Dermis microvascular lymphatic vessel endothelial cell (primary cell): ENCODE measurements around the gene RASSF4. TPM values are rescaled to one million over a fixed set of nuclear protein-coding genes. Genes with fewer than 3 reads are reported as not detected.
A peak's percentile ranks its signal among the peaks of the same experiment; 100 is the strongest.

Source experiments
- DNase-seq, 2 donors: peaks; one replicate each; pipeline versions ENCODE4 v3.0.0 to v3.0.0-alpha.2; 2010; ENCODE audit warnings: low read depth in 2 of 2
- total RNA-seq: library from RNA; depleted of rRNA; stranded (reverse); fragments of >200 nt; gene quantifications from 2 replicates; pipeline ENCODE4 v1.2.1, GENCODE V29; 2014

The RASSF4 gene
- 13.1 and 23.3 TPM in 2 replicates for total RNA-seq

DNA sequence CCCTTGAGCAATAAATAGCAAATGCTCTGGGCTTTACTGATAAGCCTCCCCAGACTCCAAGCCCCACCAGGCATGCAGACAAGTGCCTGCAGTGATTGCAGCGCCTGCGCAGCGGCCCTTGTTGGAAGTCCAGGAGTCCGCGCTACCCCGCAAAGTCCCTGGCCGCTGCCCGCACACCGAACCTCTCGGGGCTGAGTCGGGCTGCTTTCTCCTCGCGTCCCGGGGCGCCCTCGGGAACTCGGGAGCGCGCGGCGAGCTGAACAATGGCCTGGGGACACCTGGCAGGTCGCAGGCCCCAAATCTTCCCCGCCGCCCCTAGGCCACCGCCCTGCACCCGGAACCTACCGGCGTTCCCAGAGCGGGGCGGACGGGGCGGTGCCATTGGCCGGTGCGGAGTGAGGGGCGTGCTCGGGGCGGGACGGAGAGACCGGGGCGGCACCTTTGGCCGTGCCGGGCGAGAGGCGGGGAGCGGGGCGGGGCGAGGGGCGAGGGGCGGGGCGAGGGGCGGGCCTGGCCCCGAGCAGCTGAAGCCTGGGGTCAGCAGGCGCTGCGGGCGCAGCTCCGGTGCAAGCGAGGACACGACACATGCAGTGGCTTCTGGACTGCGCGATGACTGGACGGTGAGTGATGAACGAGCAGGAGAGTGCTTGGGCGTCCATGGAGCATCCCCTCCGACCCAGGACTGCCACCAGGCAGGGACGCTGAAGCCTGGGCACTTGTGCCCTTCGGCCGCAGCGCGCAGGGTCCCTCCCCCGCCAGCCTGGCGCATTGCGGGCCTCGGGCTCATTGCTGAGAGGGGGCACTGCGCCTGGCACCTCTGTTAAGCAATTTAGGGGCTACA lies at the start of gene RASSF4:
TSS of gene RASSF4 (plus strand) at position 556 of the 841 bp plus-strand sequence. CDS start 10,401 bp downstream, outside the sequence.
- peak in 1 of 2 donors; percentile 84 for DNase-seq

DNA sequence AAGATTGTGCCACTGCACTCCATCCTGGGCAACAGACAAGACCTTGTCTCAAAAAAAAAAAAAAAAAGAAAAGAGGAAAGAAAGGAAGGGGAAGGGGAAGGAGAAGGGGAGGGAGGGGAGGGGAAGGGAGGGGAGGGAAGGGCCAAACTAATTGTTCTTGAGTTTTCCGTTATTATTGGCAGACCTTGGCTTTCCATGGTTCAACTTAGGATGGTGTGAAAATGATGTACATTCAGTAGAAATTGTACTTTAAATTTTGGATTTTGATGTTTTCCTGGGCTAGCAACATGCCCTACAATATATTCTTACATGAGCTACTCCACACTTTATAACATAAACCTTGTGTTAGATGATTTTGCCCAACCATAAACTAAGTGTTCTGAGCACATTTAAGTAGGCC lies 49.7 kb upstream of the RASSF4 start:
- DNase-seq, result no peak

GRCh38 chr10:44910602-44911001 lies 49.0 kb upstream of the RASSF4 start:
- DNase-seq, result no peak

- DNase-seq, result no peak
Measured at GRCh38 chr10:44911081-44911540, 48.5 kb upstream of the RASSF4 start, which contains the start of gene TMEM72. TMEM72 (plus strand) TSS chr10:44911337; CDS start chr10:44911513, 176 bp downstream.

GRCh38 chr10:44911951-44912350 lies 47.7 kb upstream of the RASSF4 start:
- DNase-seq, result no peak

- DNase-seq, result no peak
Measured at GRCh38 chr10:44913350-44914081, 46.1 kb upstream of the RASSF4 start.

- no peak for DNase-seq
Measured at GRCh38 chr10:44914891-44915290, 44.7 kb upstream of the RASSF4 start.

DNA sequence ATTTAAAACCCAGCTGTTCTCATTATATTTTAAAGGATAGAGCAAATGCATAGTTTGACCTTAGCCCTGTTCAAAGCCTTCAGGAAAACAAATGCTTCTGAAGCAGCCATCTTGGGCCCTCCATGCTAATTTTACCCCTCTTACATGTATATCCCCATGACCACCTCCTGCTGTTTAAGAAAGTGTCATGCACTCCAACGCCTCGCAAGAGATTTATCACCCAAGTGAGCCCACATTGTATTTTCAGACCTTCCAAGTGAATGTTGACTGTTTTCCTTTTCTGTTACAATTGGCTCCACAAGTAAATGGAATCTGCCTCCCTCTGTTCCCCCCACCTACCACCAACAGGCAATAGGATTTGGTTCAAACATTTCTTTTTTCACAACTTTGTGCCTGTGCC lies 43.2 kb upstream of the RASSF4 start:
- no peak for DNase-seq

- DNase-seq, result no peak
Measured at GRCh38 chr10:44917848-44918247, 41.8 kb upstream of the RASSF4 start.

DNA sequence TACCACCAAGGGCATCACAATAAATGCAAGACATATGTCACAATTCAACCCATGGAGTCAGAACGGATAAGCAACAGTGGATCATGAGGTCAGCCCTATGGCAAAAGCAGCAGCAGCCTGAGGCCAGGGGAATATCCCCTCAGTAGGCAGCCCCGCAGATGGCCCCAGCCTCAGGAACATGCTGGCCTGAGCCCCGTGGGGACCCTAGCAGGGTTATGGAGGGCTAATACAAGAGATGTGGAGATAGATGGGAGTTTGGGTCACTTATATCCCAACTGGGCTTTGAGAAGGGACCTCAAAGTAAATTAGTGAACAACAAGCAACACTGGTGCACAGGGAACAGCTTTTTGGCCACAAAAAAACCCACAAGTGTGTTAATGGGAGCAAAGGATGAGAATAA lies 39.4 kb upstream of the RASSF4 start:
- no peak for DNase-seq

- no peak for DNase-seq
Measured at GRCh38 chr10:44921061-44921460, 38.5 kb upstream of the RASSF4 start.

DNA sequence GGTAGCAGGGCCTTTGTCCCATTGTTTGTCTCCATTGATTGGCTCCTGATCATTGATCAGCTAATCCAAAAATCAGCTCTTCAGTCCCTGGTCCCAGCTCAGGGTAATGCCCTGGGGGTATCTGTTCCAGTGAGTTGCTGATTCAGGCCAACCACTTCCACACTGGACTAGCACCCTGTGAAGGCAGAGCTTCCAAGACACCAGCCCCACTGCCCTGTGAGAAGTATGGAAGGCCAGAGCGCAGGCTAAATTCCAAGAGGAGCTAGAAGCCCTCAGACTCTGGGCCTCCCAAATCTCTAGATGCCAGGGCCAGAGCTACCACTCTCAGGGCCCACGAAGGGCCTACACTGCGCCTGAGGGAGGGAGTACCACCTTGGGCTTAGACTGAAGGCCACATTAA lies 38.1 kb upstream of the RASSF4 start:
- no peak for DNase-seq

GRCh38 chr10:44922021-44922420 lies 37.6 kb upstream of the RASSF4 start:
- no peak for DNase-seq

DNA sequence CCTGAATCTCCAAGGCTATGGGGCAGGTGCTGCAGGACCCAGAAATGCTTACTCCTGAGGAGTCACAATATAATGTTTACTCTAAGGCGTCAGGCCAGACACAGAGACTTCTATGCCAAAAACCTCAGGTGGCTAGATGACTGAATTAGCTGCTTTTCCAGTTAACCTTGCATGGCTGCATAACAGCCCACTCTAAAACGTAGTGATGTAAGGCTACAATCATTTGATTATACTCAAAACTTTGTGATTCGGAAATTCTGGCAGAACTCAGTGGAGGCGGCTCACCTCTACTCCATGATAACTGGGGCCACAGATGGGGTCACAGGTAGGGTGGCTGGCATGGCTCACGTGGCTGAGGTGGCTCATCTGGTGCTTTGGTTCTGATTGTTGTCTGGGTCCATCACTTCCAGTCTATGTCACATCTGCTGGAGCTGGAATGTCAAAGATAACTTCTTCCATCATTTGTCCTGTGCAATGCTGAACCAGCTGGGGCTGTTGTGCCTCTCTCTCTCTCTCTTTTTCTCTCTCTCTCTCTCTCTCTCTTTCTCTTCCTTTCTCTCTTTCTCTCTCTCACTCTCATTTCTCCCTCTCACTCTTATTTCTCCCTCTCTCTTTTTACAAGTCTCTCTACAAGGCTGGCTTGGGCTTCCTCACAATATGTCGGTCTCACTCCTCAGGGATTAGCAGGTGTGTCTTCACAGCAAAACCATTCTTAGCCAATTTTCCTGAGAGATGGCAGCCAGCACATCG lies 36.6 kb upstream of the RASSF4 start:
- no peak for DNase-seq

- DNase-seq, result no peak
Measured at GRCh38 chr10:44923611-44924010, 36.0 kb upstream of the RASSF4 start.

- no peak for DNase-seq
Measured at GRCh38 chr10:44924261-44925040, 35.2 kb upstream of the RASSF4 start.

DNA sequence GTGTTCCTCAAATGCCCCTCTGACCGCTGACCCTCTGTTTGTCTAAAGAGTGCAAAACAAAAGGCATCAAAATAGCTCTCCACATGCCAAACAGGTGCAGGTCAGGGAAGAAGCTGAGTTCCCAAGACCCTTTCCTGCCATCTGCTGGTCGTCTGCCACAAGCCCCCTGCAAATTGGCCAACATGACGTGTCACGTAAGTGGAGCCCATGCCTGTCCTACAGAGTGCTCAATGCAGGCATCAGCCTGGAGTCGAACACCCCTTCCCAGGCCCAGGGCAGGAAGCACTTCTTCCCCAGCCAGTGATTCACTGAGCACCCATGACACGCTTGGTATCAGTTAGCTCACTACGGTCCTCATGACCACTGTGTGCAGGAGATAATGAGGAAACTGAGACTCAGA lies 34.4 kb upstream of the RASSF4 start:
- no peak for DNase-seq

DNA sequence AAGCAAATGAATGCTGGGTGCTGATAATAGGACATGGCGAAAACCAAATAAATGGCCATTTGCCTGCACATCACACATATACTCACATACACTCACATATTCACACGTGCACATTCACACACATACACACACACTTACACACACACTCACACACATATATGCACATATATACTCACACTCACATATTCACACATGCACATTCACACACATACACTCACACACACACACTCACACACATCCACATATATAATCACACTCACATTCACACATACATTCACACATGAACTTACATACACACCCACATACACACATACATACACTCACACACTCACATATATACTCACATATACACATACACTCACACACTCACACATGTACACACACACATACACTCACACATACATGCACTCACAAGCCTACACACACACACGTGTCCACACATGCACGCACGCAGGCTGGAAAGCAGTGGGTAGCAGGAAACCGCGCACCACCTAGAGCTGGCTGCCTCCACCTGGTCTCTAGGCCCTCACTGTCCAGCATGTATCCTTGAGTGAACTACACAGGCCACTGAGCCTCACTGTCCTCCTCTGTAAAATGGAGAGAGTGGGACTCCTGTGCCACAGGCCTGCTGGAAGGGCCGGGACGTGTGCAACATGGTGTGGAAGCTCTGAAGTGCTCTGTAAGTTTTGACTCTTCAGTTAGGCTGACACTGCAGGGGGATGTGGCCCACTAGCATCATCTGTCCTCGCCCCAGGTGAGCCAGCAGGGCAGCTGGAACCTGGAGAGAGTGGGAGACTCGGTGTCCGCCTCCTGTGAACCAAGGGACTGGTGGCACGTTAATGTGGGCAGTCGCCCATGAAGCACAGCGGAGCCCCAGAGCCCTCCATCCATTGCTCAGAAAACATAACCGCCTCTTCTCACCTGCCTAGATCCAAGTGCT lies 33.5 kb upstream of the RASSF4 start:
- no peak for DNase-seq

DNA sequence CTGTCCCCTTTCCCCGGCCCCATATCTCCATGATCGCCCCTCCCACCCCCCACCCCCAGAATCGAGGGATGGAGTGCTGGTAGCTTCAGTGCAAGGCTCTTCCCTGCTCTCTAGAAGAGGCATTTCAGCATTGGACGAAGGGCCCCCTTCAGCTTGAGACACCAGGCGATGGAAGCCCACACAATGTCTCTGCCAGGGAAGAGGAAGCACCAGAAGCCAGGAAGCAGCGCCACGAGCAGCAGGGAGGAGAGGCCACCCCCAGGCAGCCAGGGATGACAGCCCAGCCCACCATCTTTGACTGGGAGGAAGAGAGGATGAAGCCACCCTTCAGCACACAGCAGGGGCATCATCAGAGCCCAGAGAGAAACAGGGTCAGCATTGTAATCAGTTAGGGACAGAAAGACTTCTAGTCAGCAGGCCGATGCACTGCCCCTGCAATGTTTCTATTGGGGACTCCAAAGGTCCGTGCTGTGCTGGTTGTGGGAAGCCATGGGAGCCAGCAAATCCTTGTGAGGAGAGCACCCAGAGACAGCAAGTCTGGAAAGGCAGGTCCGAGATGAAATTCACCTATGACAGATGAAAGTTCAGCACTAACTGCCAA lies 32.8 kb upstream of the RASSF4 start:
- DNase-seq, result no peak

DNA sequence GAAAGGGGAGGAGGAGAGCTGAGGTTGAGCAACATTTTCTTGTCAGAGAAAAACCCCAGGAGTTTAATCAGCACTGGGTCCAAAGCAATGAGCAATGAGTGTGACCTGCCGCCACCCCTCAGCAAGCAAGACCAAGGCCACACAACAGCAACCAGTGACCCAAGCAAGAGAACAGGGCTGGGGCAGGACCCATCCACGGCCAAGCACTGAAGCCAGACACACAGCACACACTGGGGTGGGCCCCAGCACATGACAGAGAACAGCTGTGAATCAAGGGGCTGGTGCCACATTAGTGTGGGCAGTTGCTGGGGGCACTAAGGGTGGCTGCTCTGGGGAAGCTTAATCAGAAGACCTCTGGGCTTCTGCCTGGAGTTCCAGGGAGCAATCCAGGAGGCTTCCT lies 32.2 kb upstream of the RASSF4 start:
- DNase-seq, result no peak
